B cell (primary cell): ENCODE measurements around the gene POLR1E. TPM values are rescaled to one million over a fixed set of nuclear protein-coding genes. Genes with fewer than 3 reads are reported as not detected.

Source experiments
- ATAC-seq: fragments of 200-7000 bp; cut with Tn5 transposase; one replicate; pipeline ENCODE4 v1.10.0; 2021; ENCODE audit warnings: low read depth, mild to moderate bottlenecking, moderate number of reproducible peaks, moderate library complexity
- CTCF ChIA-PET: fragments of 350-600 bp; sonication (Branson Sonifier 250); formaldehyde crosslinking; loops from one replicate; lab custom pipeline; 2021; ENCODE audit warnings: antibody characterized with exemption, inconsistent platforms; lab: Charles Lee
- POLR2A ChIA-PET: fragments of 350-600 bp; sonication (Branson Sonifier 250); formaldehyde crosslinking; loops from one replicate; lab custom pipeline; 2021; ENCODE audit warnings: antibody characterized with exemption; lab: Charles Lee
- DNase-seq: peaks from one replicate; pipeline ENCODE4 v3.0.0; 2013
- H2AFZ ChIP-seq: 2 replicates; pipeline ENCODE4 v1.6.1; 2012; ENCODE audit warnings: mild to moderate bottlenecking, low read depth, low read length; ENCODE audit not compliant: insufficient read depth, poor library complexity, severe bottlenecking
- H3K27ac ChIP-seq, 2 donors: 1 replicate in 1 of 2; 2 replicates in 1 of 2; pipeline ENCODE4 v1.5.1; 2012 to 2013; ENCODE audit warnings: low read length in 2 of 2, mild to moderate bottlenecking in 2 of 2, moderate library complexity in 1 of 2
- H3K27me3 ChIP-seq, 4 experiments: fragments of 200-600 bp in 1 of 4; sonication (generic) in 1 of 4; replicated peaks in 1 of 4; 1 replicate in 2 of 4; 2 replicates in 2 of 4; pipeline versions ENCODE4 v1.6.1 to v1.7.0; 2013 to 2016; ENCODE audit warnings: low read length in 3 of 4, mild to moderate bottlenecking in 2 of 4, mixed read lengths in 1 of 4, moderate library complexity in 1 of 4; ENCODE audit not compliant: insufficient read depth in 4 of 4, control insufficient read depth in 3 of 4; ENCODE audit errors: control extremely low read depth in 1 of 4
- H3K36me3 ChIP-seq, 2 experiments: replicated peaks in 1 of 2; 1 replicate in 1 of 2; 2 replicates in 1 of 2; pipeline versions ENCODE4 v1.6.1 to v1.7.1; 2013; ENCODE audit warnings: low read length in 1 of 2; ENCODE audit not compliant: insufficient read depth in 2 of 2, control insufficient read depth in 1 of 2; ENCODE audit errors: control extremely low read depth in 1 of 2, extremely low read depth in 1 of 2
- H3K4me1 ChIP-seq, 2 donors: fragments of 200-600 bp in 1 of 2; sonication (generic) in 1 of 2; 1 replicate in 1 of 2; 2 replicates in 1 of 2; pipeline versions ENCODE4 v1.5.1 to v1.6.1; 2013 to 2017; ENCODE audit warnings: low read length in 2 of 2; ENCODE audit not compliant: control insufficient read depth in 2 of 2, insufficient read depth in 2 of 2
- H3K4me2 ChIP-seq: replicated peaks from 2 replicates; pipeline ENCODE3; 2012; ENCODE audit warnings: mild to moderate bottlenecking, low read depth, low read length; ENCODE audit not compliant: poor library complexity, severe bottlenecking
- H3K4me3 ChIP-seq, 5 experiments: fragments of 200-600 bp in 1 of 5; sonication (generic) in 1 of 5; 1 replicate in 3 of 5; 2 replicates in 2 of 5; pipeline versions ENCODE4 v1.5.1 to v1.7.0; 2011 to 2016; ENCODE audit warnings: low read length in 4 of 5, mild to moderate bottlenecking in 4 of 5, low read depth in 2 of 5, control low read depth in 1 of 5, moderate library complexity in 1 of 5; ENCODE audit not compliant: insufficient read depth in 1 of 5; ENCODE audit errors: control extremely low read depth in 1 of 5, extremely low read depth in 1 of 5
- H3K79me2 ChIP-seq: fragments of 200-600 bp; sonication (generic); one replicate; pipeline ENCODE4 v1.6.0; 2016; ENCODE audit warnings: low read length; ENCODE audit not compliant: control insufficient read depth, insufficient read depth
- H3K9ac ChIP-seq: fragments of 200-600 bp; sonication (generic); 2 replicates; pipeline ENCODE4 v1.6.1; 2017; ENCODE audit warnings: mild to moderate bottlenecking, low read length, moderate library complexity
- H3K9me3 ChIP-seq, 3 donors: one replicate each; pipeline versions ENCODE4 v1.6.1 to v1.7.1; 2013; ENCODE audit warnings: low read length in 2 of 3; ENCODE audit not compliant: control insufficient read depth in 2 of 3, insufficient read depth in 1 of 3; ENCODE audit errors: control extremely low read depth in 1 of 3
- H4K20me1 ChIP-seq: 2 replicates; pipeline ENCODE4 v1.6.0; 2012; ENCODE audit warnings: mild to moderate bottlenecking, low read length; ENCODE audit not compliant: insufficient read depth, control insufficient read depth, poor library complexity, severe bottlenecking
- H3K27ac Mint-ChIP-seq: one replicate; pipeline ENCODE4 v1.8.0; 2021; ENCODE audit warnings: mixed read lengths
- H3K27me3 Mint-ChIP-seq: one replicate; pipeline ENCODE4 v1.8.0; 2021; ENCODE audit warnings: mixed read lengths
- H3K4me1 Mint-ChIP-seq: one replicate; pipeline ENCODE4 v1.8.0; 2021; ENCODE audit warnings: mixed read lengths
- H3K4me3 Mint-ChIP-seq: one replicate; pipeline ENCODE4 v1.8.0; 2021; ENCODE audit warnings: mixed read lengths
- H3K9me3 Mint-ChIP-seq: one replicate; pipeline ENCODE4 v1.8.0; 2022; ENCODE audit warnings: mixed read lengths; ENCODE audit not compliant: insufficient read depth
- EZH2 ChIP-seq: IDR thresholded peaks from 2 replicates; pipeline ENCODE4 v1.6.1; 2012; ENCODE audit warnings: borderline replicate concordance, low read depth, mild to moderate bottlenecking, moderate library complexity, low read length; ENCODE audit not compliant: insufficient read depth, poor library complexity, severe bottlenecking
- WGBS: methylation state at CpG from one replicate; pipeline ENCODE4 v1.1.5; 2013; ENCODE audit warnings: missing lambda C conversion rate; ENCODE audit not compliant: insufficient coverage; 5-methylcytosine and 5-hydroxymethylcytosine counted together
- intact Hi-C: fragments of 100-400 bp; cut with micrococcal nuclease; formaldehyde crosslinking; loops from one replicate; pipeline ENCODE4 v1.10.0; 2022
- polyA plus RNA-seq: library from polyadenylated mRNA; depleted of rRNA; stranded (reverse); fragments of >200 nt; gene quantifications from 2 replicates; pipeline ENCODE4 v1.2.3, GENCODE V29; 2012
- total RNA-seq, 2 donors: library from RNA; stranded (reverse); fragments of 120-200 nt in 1 of 2; gene quantifications; 1 replicate in 1 of 2; 2 replicates in 1 of 2; pipeline versions ENCODE4 v1.2.3 to v1.2.4, GENCODE V29; 2013 to 2022
- TF ChIP-seq, protein P1 (sequence below): fragments of 200-600 bp; IDR thresholded peaks from one replicate; pipeline ENCODE4 v1.8.0; 2022; ENCODE audit warnings: antibody characterized with exemption, mild to moderate bottlenecking

Gene POLR1E
- total and polyA plus RNA-seq, 2 donors (not counting 1 experiment from before 2014, with no cell fraction given), result 11.6 to 31.0 TPM

DNA sequence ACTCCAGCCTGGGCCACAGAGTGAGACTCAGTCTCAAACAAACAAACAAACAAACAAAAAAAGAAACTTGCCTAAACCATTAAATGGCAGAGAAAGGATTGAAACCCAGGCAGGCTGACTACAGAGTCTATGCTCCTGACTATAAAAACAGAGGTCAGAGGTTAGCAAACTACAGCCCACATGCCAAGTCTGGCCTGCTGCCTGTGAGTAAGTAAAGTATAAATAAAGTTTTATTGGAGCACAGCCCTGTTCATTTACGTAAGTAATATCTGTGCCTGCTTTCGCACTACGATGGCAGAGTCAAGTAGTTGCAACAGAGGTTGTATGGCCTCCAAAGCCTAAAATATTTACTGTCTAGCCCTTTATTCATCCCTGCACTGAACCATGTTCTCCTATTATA is 11.6 kb downstream of the POLR1E start:
- no peaks in the 10 kb centered on the region for H3K9me3 Mint-ChIP-seq

DNA sequence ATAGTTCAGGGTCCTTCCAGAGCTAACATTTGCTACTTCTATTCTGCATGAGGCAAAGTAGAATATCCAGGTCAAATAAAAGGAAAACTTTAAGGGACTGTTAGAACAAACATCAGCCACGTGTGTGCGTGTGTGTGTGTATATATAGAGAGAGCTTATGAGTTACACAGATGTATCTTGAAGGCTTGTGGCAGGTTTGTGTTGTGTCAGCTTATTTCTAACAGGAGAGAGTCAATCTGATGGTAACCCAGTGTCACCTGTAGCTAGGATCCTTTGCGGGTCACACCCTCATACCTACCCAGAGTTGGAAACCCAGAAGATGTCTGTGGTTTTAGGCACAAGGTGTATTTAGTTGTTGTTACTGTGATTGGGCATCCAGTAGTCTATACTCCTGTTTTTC is 12.7 kb downstream of the POLR1E start:
- no peaks in the 10 kb centered on the region for H3K9me3 ChIP-seq
- H2AFZ ChIP-seq, result no peak overlapping the region
- ATAC-seq, result no peak
- H3K27me3 ChIP-seq, result no peaks in the 10 kb centered on the region
- no peaks in the 10 kb centered on the region for H3K4me1 Mint-ChIP-seq
- intact Hi-C loops, result no loop called here
- H3K9ac ChIP-seq, result no peak overlapping the region
- no peak overlapping the region for H3K27ac Mint-ChIP-seq
- H3K4me2 ChIP-seq, result no peak overlapping the region
- H3K27ac ChIP-seq, result no peak overlapping the region
- no peaks in the 10 kb centered on the region for H3K79me2 ChIP-seq
- WGBS, result 93% methylated on average over 2 of the region's 3 CpGs
- no peaks in the 10 kb centered on the region for H4K20me1 ChIP-seq
- TF ChIP-seq, protein P1, sequence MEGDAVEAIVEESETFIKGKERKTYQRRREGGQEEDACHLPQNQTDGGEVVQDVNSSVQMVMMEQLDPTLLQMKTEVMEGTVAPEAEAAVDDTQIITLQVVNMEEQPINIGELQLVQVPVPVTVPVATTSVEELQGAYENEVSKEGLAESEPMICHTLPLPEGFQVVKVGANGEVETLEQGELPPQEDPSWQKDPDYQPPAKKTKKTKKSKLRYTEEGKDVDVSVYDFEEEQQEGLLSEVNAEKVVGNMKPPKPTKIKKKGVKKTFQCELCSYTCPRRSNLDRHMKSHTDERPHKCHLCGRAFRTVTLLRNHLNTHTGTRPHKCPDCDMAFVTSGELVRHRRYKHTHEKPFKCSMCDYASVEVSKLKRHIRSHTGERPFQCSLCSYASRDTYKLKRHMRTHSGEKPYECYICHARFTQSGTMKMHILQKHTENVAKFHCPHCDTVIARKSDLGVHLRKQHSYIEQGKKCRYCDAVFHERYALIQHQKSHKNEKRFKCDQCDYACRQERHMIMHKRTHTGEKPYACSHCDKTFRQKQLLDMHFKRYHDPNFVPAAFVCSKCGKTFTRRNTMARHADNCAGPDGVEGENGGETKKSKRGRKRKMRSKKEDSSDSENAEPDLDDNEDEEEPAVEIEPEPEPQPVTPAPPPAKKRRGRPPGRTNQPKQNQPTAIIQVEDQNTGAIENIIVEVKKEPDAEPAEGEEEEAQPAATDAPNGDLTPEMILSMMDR, result no peak
- no peak for TF ChIP-seq EZH2
- H3K36me3 ChIP-seq, result peaks cover 15 to 85% of the 10 kb centered on the region in 2 experiments
- H3K4me1 ChIP-seq, result no peaks in the 10 kb centered on the region
- no peak overlapping the region for H3K4me3 ChIP-seq
- no peaks in the 10 kb centered on the region for H3K9me3 Mint-ChIP-seq
- no peaks in the 10 kb centered on the region for H3K27me3 Mint-ChIP-seq
- CTCF ChIA-PET, result no interaction called here
- POLR2A ChIA-PET, result no interaction called here
- no peak overlapping the region for H3K4me3 Mint-ChIP-seq
- DNase-seq, result no peak

More for the DNA sequence above, 11.6 kb downstream of the POLR1E start:
- Histone ChIP-seq H3K9me3 (no peaks in the 10 kb centered on the region), H3K79me2 (no peaks in the 10 kb centered on the region), H3K4me3 (no peak overlapping the region), H3K36me3 (peaks cover 21 to 85% of the 10 kb centered on the region in 2 experiments), H4K20me1 (no peaks in the 10 kb centered on the region), H3K27me3 (no peaks in the 10 kb centered on the region), H3K4me1 (no peaks in the 10 kb centered on the region), H3K27ac (no peak overlapping the region), H3K9ac (no peak overlapping the region), H3K4me2 (no peak overlapping the region), H2AFZ (no peak overlapping the region)
- no peaks in the 10 kb centered on the region for H3K4me1 Mint-ChIP-seq
- no peak for TF ChIP-seq EZH2
- TF ChIP-seq, protein P1, result no peak
- WGBS, result no CpG with 5 or more reads among the region's 3 CpGs
- no peaks in the 10 kb centered on the region for H3K27me3 Mint-ChIP-seq
- H3K27ac Mint-ChIP-seq, result no peak overlapping the region
- intact Hi-C loops, result no loop called here
- no peak for DNase-seq
- CTCF ChIA-PET, result no interaction called here
- POLR2A ChIA-PET, result no interaction called here
- no peak overlapping the region for H3K4me3 Mint-ChIP-seq
- no peak for ATAC-seq
